GM12878 (cell line): ENCODE measurements around the gene SLC2A8.

ENCODE experiments used
- CHD4 ChIP-seq: fragments of 200-600 bp; sonication (generic); IDR thresholded peaks from 2 replicates; pipeline ENCODE4 v1.6.1; 2016; ENCODE audit warnings: mild to moderate bottlenecking
- FOXM1 ChIP-seq: IDR thresholded peaks from 2 replicates; pipeline ENCODE4 v1.6.1; 2012; ENCODE audit warnings: low read depth, mild to moderate bottlenecking, inconsistent platforms, low read length, moderate library complexity
- GABPA ChIP-seq: IDR thresholded peaks from 2 replicates; pipeline ENCODE4 v1.6.1; 2014; ENCODE audit warnings: antibody characterized with exemption, low read depth, mild to moderate bottlenecking, inconsistent platforms
- KLF5 ChIP-seq: fragments of 450-650 bp; IDR thresholded peaks from 2 replicates; pipeline ENCODE4 v1.6.1; 2014; ENCODE audit warnings: mild to moderate bottlenecking; ENCODE audit not compliant: partially characterized antibody
- NRF1 ChIP-seq: conservative IDR thresholded peaks from 2 replicates; pipeline ENCODE4 v1.6.1; 2011; ENCODE audit warnings: mild to moderate bottlenecking, low read depth, low read length, improper control_type of control experiment
- PAX8 ChIP-seq: fragments of 450-650 bp; IDR thresholded peaks from 2 replicates; pipeline ENCODE4 v1.6.1; 2017; ENCODE audit warnings: mild to moderate bottlenecking, moderate library complexity
- SIN3A ChIP-seq: IDR thresholded peaks from 2 replicates; pipeline ENCODE4 v1.6.1; 2012; ENCODE audit warnings: low read depth, low read length, improper control_type of control experiment
- STAT1 ChIP-seq: fragments of 450-650 bp; conservative IDR thresholded peaks from 2 replicates; pipeline ENCODE4 v1.6.1; 2014; ENCODE audit warnings: antibody characterized with exemption, mild to moderate bottlenecking
- SUZ12 ChIP-seq: fragments of 200-600 bp; sonication (generic); IDR thresholded peaks from one replicate; pipeline ENCODE4 v1.6.1; 2018; ENCODE audit warnings: antibody characterized with exemption, mild to moderate bottlenecking; ENCODE audit not compliant: unreplicated experiment
- TAF1 ChIP-seq: IDR thresholded peaks from 2 replicates; pipeline ENCODE4 v1.6.1; 2011; ENCODE audit warnings: mild to moderate bottlenecking, low read depth, low read length, borderline replicate concordance
- TCF12 ChIP-seq: IDR thresholded peaks from 2 replicates; pipeline ENCODE4 v1.6.1; 2011; ENCODE audit warnings: low read depth, mild to moderate bottlenecking, low read length
- ZNF24 ChIP-seq: fragments of 450-650 bp; IDR thresholded peaks from 2 replicates; pipeline ENCODE4 v1.6.1; 2017; ENCODE audit warnings: antibody characterized with exemption, mild to moderate bottlenecking
- TF ChIP-seq, protein P1 (sequence below), 3 experiments: IDR thresholded peaks in 2 of 3; conservative IDR thresholded peaks in 1 of 3; 2 replicates each; pipeline ENCODE4 v1.5.1; 2011; ENCODE audit warnings: low read depth in 3 of 3, low read length in 3 of 3, mild to moderate bottlenecking in 3 of 3, control low read depth in 2 of 3, moderate library complexity in 2 of 3, inconsistent platforms in 1 of 3, mixed read lengths in 1 of 3; ENCODE audit not compliant: control insufficient read depth in 2 of 3, insufficient read depth in 1 of 3; ENCODE audit errors: extremely low read depth in 1 of 3

DNA sequence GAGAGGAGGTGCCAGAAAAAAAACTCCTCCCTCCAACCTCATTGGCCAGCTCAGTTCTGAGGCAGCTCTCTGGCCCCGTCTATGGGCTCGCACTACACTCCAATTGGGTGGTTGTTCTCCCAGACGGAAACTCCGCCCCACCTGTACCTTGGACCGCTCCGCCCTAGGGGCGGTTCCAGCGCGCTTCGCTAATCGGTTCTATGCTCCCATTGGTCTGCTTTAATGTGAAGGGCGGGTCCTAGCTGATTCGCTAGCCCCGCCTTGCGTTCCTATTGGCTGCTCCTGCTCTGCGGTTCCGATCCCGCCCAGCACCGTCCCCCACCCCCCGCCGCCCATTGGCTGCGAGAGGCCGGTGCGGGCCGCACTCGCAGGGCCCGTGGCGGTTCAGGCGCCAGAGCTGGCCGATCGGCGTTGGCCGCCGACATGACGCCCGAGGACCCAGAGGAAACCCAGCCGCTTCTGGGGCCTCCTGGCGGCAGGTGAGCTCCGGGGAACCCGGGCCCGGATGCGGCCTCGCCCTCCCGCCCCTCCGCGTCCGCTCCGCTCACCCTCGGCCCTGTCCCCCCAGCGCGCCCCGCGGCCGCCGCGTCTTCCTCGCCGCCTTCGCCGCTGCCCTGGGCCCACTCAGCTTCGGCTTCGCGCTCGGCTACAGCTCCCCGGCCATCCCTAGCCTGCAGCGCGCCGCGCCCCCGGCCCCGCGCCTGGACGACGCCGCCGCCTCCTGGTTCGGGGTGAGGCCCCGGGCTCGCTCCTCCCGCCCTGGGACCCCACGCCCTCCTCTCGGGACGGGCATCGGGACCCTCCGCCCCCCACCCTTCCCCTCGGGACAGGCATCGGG lies at the start of gene SLC2A8:
- TF ChIP-seq NRF1 (no peak), KLF5 (no peak), SIN3A (0 out of 2 replicates have a peak, but pooled peaks have one; percentile 14), FOXM1 (no peak), TAF1 (0 out of 2 replicates have a peak, but pooled peaks have one; percentile 42), SUZ12 (no peak), TCF12 (peak; percentile 39; the same call in 1 of the 2 replicates), GABPA (no peak), CHD4 (no peak), ZNF24 (no peak), PAX8 (no peak), STAT1 (no peak)
- TF ChIP-seq, protein P1, sequence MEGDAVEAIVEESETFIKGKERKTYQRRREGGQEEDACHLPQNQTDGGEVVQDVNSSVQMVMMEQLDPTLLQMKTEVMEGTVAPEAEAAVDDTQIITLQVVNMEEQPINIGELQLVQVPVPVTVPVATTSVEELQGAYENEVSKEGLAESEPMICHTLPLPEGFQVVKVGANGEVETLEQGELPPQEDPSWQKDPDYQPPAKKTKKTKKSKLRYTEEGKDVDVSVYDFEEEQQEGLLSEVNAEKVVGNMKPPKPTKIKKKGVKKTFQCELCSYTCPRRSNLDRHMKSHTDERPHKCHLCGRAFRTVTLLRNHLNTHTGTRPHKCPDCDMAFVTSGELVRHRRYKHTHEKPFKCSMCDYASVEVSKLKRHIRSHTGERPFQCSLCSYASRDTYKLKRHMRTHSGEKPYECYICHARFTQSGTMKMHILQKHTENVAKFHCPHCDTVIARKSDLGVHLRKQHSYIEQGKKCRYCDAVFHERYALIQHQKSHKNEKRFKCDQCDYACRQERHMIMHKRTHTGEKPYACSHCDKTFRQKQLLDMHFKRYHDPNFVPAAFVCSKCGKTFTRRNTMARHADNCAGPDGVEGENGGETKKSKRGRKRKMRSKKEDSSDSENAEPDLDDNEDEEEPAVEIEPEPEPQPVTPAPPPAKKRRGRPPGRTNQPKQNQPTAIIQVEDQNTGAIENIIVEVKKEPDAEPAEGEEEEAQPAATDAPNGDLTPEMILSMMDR (IDR thresholded peaks at IDR 0.05 in 2 of 3, conservative IDR thresholded peaks at IDR 0.05 in 1 of 3; ENCODE audit: control insufficient read depth in 2 of 3, extremely low read depth in 1 of 3, insufficient read depth in 1 of 3, low read depth in 3 of 3, low read length in 3 of 3), result peak in 1 of 3 experiments; percentile 15; a peak in 1 of 6 replicates
